HG03066 (cell line): ENCODE measurements around the gene ACR.

ENCODE experiments used
- ATAC-seq: cut with Tn5 transposase; IDR thresholded peaks from one replicate; pipeline ENCODE4 v1.9.1; 2021; ENCODE audit warnings: low read depth; ENCODE audit not compliant: unreplicated experiment

The ACR gene

DNA sequence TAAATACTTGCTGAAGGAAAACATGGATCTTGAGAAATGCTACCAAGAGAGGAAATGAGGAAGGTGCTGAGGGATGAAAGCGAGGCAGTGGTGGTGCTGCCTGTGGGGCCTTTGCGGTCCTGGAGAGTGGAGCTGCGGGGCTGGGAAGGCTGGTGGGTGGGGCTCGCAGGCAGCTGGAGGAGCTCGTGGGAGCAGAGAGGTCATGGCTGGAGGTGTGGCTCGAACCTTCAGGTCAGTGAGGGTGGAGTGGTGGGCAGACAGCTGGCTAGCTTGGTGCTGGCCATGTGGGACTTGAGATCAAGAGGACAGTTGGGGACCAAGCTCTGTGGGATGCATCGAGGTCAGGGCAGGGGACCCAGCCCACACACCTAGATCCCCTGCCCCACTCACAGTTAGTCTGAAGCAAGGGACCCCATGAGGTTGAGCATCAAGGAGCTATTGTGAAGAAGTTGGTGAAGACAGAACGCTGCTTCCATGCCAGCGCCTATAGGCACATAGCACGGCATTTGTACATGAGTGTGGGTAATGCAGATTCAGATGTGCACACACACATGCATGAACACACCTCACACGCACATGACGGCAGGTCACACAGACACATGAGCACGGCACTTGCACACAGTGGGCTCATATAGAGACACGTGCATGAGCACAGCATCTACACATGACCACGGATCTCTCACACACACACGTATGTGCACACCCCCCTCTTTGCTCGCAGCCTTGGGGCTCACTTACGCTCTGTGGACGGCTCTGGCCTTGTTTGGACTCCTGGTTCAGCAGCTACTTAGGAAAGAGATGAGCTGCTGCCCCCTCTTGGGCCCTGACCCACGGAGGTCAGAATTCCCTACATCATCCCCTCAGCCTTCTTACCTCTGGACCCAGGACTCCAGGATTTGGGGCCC, 34.9 kb upstream of the ACR start:
- ATAC-seq: no peak

DNA sequence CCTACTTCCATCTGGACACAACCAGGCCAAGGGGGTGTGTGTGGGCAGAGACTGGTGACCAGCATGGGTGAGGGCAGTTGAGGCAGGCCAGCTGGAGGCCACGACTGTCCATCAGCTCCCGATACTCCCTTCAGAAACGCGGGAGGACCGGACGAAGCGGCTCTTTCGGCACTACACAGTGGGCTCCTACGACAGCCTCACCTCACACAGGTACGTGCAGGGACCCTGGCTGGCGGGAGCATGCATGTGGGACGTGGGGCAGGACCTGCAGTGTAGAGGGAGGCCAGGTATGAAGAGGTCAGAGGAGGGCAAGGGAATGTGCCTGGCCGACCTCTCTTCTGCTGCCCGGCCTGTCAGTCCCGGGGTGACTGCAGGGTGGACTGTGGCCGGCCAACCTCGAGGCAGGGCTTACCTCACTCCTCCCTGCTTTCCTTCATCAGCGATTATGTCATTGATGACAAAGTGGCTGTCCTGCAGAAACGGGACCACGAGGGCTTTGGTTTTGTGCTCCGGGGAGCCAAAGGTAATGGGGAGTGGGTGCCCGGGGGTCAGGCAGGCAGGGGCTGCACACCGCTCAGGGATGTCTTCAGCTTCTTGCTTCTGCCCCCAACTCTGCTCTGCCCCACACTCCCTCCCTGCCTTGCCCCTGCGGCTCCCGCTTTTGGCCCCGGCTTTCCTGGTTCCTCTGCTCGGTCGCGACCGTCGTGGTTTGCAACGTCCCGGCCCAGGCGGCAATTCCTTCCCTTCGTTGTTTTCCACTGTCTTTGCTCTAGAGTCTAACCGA, 34.1 kb upstream of the ACR start:
- ATAC-seq: no peak

DNA sequence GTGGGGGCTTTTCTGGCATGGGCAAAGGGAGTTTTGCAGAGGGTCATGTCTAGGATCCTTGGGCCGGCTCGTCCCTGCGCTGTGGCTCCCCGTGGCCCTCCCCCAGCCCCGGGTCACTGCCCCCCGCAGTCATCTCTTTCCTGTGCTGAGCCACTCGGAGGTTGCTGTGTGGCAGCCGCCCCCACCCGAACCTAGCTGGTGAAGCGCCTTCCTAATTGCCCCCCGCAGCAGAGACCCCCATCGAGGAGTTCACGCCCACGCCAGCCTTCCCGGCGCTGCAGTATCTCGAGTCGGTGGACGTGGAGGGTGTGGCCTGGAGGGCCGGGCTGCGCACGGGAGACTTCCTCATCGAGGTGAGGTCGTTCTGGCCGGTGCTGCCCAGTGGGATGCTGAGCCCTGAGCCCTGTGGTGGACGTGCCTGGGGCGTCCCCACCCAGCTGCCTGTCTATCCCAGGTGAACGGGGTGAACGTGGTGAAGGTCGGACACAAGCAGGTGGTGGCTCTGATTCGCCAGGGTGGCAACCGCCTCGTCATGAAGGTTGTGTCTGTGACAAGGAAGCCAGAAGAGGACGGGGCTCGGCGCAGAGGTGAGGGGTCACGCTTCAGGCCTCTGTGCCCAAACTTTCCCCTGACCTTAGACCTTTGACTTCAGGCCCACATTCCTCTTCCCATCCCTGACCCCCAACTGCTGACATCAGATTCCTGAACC, 33.3 kb upstream of the ACR start:
- ATAC-seq: no peak

DNA sequence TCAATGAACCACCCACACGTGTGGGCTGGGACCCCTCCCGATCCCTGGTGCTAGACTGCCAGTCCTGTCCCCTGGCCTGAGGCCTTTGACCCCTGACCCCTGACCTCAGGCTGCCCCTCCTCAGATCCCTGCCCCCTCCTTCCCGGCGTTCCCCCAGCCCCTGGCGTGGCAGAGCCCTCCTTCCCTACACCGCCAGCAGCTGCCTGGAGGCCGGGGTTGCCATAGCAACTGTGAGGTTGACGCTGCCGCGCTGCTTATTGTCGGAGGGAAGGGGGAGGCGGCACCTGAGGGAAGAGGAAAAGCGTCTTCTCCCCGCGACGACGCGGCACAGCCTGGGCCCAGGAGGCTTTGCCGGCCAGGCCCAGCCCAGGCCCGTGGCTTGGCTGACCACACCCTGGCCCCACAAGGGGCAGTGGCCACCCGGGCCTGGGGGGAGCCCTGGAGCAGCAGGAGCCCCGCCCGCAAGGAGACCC, 32.7 kb upstream of the ACR start:
- no peak for ATAC-seq

DNA sequence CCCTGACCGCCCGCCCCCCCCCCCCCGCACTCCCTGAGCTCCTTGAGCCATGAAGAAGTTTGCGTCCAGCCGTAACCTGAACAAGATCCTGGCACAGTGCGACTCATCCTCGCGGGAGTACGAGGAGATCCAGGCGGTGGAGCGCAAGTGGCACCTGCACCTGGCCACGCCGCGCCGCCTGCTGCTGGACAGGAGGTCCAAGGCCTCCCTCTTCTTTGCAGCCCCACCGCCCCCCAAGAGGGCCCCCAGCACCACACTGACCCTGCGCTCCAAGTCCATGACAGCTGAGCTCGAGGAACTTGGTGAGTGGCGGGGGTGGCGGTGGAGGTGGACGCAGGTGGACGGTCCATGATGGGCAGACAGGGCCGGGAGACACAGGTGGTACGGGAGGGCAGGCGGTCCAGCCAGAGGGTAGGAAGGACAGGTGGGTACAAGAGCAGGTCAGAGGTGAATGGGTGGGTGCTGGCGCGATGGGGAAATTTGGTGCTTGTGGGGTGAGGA, 32.1 kb upstream of the ACR start:
- ATAC-seq: no peak

DNA sequence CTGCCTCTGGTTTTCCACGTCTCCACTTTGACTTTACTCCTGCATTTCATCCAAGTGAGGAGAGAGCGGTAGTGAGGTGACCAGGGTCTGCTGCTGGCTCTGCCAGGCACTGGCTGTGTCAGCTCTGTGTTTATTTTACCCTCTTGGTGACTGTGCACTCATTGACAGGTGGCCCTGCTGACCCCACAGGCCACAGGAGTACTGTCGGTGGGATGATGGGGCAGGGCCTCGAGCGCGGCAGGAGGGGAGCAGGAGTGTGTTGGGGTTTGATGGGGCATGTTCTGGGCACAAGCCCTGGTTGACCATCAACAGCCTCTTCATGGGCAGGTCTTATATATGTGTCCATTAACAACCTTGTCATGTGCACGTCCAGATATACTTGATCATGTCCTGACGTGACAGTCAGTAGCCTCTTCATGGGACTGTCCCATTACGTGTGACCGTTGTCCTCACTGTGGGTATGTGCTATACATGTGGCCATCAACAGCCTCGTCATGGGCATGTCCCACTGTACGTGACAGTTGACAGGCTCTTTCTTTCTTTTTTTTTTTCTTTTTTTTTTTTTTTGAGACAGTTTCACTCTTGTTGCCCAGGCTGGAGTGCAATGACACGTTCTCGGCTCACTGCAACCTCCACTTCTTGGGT, 31.4 kb upstream of the ACR start:
- no peak for ATAC-seq

DNA sequence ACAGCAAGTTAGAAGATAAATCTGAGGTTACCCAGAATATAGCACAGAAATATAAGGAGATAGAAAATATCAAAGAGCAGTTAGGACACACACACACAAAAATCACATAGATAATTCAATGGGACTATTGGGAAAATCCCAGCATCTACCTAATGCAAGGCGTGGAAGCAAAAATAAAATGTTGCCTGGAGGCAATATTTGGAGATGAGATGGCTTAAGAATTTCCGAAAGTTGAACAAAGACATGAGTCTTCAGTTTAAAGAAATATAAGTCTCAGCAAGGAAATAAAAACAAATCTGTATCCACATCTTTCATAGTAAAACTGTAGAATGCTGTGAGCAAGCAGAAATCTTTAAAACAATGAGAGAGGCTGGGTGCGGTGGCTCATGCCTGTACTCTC, 29.5 kb upstream of the ACR start:
- ATAC-seq: no peak

DNA sequence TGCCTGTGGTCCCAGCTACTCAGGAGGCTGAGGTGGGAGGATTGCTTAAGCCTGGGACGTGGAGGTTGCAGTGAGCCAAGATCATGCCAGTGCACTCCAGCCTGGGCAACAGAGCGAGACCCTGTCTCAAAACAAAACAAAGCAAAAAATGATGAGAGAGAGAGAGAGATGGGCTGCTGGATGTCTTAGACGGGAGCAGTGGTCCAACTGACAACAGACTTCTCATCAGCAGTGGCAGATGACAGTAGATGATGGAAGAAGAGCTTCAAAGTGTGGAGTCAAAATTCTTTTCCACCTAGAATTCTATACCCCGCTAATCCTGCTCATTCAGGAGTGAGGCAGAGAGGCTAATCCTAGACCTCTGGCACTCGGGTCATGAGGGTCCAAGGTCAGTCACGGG, 29.0 kb upstream of the ACR start:
- no peak for ATAC-seq

DNA sequence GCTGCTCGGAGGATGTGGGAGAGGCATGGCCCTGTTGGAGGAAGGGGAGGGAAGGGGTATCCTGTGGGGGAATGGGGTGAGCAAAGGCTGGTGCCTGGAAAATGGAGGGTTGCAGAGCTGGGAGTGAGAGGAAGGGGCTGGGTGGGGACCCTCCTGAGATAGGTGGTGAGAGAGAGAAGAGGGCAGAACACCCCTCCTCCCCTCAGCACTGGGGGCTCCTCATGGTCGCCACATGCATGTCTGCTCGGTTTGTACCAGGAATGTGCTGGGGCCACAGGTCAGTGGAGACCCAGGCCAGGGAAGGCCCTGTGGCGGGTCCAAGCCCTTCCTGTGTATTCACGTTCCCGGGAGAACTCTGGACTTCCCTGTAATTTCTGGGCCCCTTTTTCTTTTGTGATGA, 27.8 kb upstream of the ACR start:
- no peak for ATAC-seq

DNA sequence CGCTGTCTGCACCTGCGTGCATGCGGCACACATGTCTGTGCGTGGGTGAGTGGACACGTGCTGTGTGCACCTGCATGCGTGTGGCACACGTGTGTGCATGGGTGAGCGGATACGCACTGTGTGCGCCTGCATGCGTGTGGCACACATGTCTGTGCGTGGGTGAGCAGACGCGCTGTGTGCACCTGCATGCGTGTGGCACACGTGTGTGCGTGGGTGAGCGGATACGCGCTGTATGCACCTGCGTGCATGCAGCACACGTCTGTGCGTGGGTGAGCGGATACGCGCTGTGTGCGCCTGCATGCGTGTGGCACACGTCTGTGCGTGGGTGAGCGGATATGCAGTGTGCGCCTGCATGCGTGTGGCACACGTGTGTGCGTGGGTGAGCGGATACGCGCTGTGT, 27.1 kb upstream of the ACR start:
- no peak for ATAC-seq

DNA sequence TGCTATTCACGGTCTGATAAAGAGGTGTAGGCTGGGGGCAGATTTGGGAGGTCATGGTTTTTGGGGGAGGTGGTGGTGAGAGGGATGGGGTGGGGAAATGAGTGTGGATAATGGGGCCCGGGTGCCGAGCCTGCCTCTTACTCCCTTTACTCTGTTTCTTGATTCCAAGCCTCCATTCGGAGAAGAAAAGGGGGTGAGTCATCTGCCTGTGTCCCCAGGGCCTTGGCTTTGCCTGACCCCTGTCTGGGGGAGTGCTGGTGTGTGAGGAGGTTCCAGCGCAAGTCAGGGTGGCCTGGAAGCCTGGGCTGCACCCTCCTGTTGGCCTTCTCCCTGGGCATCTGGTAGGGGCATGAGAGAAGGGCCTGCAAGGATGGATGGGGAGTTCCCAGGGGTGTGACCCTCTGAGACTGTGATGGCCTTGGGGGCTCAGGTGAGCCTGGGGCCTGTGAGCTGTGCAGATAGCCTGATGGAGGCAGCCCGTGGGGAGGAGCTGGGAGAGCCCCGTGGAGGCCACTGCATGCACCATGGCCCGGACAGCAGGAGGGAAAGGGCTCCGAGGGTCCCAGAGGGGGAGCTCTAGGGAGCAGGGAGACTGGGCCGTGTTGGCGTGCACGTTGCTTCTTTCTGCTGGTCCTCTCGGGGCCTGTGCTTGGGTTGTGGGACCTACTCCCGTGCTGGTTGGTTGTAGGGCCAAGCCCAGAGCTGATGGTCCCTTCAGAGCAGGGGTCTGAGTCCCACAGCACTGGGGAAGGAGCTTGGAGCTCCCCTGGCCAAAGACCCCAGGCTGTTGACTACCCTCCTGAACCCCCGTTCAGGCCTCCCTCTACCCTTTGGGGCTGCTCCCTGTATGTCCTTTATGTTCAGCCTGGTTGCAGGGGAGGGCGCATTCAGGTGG, 26.3 kb upstream of the ACR start:
- no peak for ATAC-seq

DNA sequence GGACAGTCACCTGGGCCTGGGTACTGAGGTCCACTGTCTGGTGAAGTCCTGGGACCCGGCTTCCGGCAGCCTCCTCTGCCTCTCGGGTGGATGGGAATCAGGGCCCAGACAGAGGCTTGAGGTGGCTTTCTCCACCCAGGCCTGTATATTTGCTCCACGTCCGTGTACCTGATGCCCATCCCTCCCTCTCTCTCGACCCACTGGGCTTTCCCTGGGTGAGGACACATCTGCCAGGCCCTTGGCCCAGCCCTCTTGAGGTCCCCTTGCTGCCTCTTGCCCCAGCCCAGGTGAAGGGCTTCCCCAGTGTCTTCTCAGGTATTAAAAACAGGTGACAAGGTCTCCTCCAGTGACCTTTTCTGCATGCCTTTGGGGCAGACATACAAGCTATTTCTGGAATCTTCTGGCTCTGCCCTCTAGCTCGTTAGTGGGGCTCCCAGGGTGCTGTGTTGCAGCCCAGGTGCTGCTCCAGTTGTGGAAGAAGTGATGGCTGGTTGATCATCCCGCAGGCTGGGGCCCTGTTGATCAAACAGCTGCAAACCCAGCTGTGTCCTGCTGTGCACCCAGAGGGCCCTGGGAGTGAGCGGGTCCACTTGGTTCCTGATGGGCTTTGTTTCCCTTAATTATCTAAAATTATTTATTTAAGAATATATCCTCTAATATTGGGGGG, 25.5 kb upstream of the ACR start:
- ATAC-seq: no peak

DNA sequence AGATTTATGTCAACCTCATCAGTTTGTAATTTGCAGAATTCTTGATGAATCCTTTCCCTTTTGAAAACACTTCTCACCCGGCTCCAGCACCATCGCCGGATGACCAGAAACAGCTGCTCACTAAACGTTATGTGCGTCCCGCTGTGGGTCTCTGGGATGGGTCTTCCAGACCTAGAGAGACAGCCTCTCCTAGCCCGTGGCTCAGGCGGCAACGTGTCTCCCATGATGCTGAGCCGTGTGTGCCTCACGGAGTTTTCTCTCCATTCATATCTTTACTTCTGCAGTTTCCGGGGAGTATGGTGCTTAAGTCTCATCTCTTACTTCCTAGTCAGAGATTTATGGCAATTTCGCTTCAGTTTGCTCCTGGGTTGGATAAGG, 25.0 kb upstream of the ACR start:
- ATAC-seq: no peak

DNA sequence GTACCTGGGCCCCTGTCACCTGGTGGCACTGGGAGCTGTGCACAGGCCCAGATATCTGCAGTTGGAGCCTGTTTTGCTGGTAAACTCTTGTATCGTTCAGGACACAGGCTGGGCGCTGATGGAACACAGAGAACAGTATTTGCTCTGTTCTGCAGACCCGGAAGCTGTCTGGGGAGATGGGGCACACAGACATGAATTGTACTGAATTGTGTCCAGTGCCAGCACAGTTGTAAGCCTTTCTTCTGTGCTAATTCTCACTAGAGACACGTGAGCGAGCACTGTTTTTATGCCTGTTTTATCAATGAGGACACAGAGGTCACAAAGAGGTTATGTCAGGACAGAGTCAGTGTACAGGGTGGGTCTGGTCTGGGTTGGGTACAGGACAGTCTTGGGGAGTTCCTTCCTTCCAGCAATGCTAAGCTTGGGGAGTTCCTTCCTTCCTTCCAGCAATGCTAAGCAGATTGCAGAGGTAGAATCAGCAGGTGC, 24.4 kb upstream of the ACR start:
- ATAC-seq: no peak

DNA sequence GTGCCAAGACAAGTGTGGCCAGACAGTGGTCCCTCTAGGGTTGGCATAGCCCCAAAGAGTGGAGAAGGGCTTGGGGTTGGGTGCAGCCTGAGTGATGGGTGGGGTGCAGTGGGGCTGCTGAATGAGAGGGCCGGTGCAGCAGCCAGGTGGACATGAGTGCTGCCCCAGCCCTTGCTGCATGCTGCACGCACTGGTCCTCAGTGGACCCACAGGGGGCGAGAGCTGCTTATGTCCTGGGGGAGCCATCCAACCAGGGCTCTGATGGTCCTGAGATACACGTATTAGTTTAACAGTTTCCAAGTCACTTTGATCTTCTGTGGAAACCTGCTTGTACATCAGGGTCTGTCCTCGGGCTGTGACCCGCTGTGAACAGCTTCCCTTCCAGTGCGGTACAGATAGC, 23.9 kb upstream of the ACR start:
- no peak for ATAC-seq

DNA sequence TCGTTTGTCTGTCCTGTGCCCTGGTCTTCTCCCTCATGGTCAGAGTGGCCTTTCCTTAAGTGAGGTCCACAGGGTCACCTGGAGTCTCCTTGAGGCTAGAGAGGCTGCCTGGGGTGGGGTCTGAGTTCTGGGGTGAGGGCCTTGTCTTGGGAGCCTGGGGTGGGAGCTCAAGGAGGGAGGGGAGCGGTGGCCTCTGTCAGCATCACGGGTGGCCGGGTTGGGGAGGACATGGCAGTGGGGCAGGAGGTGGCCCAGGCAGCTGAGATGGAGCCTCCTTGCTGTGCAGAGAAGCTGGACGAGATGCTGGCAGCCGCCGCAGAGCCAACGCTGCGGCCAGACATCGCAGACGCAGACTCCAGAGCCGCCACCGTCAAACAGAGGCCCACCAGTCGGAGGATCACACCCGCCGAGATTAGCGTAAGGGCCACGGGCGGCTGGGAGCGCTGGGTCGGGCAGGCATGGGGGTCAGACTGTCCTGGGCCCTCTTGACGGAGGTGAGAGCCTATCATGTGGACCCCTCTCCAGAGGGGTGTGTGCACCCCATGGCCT, 23.3 kb upstream of the ACR start:
- no peak for ATAC-seq

DNA sequence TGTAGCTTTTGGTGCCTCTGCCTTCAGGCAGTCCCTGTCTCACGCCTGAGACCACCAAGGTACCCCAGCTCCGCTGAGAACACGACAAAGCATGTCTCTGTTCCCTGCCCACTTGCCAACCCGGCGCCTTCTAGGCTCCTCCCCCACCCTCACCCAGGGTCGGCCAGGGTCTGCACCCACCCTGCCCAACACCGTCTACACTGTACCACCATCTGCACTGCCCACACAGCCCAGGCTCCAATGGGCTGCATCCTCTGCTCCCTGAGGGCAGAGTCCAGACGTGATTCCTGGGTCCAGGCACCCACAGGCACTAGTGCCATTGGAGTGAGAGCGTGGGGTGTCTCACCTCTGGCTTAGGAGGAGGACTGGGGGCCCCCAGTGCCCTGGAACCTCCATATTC, 22.8 kb upstream of the ACR start:
- ATAC-seq: no peak

DNA sequence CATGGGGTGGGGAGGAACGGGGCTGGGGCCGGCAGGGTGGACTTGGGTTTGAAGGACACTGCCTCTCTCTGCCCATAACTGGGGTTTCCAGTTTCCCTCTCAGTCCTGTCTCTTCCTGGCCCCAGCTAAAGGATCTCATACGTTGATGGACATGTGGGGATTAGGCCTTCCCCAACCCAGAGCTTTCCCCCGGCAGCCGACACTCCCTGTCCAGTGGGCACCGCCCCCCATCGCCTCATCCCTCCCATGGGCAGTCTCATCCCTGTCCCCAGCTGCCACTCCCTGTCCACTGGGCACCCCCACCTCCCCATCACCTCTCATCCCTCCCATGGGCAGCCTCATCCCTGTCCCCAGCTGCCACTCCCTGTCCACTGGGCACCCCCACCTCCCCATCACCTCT, 22.2 kb upstream of the ACR start:
- no peak for ATAC-seq
